Measurements from ENCODE around the gene SEC31A.
"Not testable (repeated sequence)": the region's sequence is repeated elsewhere in the genome, so short reads cannot be mapped to it uniquely, and the experiment has no call there.

SEC31A gene
- long read RNA-seq, donor 1, full-length matches to known transcripts: 9 of 51 reads
- long read RNA-seq, donor 1, partial matches to known transcripts: 42 of 51 reads
- long read RNA-seq, donor 1, other reads (novel, unspliced or antisense): 0 of 51 reads
- long read RNA-seq, donor 2, partial matches to known transcripts: 22 of 35 reads
- long read RNA-seq, donor 2, other reads (novel, unspliced or antisense): 0 of 35 reads
- long read RNA-seq, donor 3, full-length matches to known transcripts: 6 of 21 reads
- long read RNA-seq, donor 3, partial matches to known transcripts: 15 of 21 reads
- long read RNA-seq, donor 3, other reads (novel, unspliced or antisense): 0 of 21 reads
- long read RNA-seq, donor 4, transcript SEC31A-241 (3 exons, 829 nt): minor isoform, 5 of 26 reads
- long read RNA-seq, donor 4, transcript SEC31A-216 (2 exons, 631 nt): minor isoform, 6 of 26 reads
- long read RNA-seq, donor 4, transcript SEC31A-229 (2 exons, 491 nt): major isoform, 7 of 26 reads
- long read RNA-seq, donor 4, partial matches to known transcripts: 6 of 26 reads
- long read RNA-seq, donor 4, other reads (novel, unspliced or antisense): 0 of 26 reads
- long read RNA-seq, donor 5, full-length matches to known transcripts: 6 of 21 reads
- long read RNA-seq, donor 5, partial matches to known transcripts: 15 of 21 reads
- long read RNA-seq, donor 5, other reads (novel, unspliced or antisense): 0 of 21 reads
- long read RNA-seq, donor 6, transcript SEC31A-241 (3 exons, 829 nt): major isoform, 6 of 53 reads
- long read RNA-seq, donor 6, partial matches to known transcripts: 39 of 53 reads
- long read RNA-seq, donor 6, other reads (novel, unspliced or antisense): 0 of 53 reads
- long read RNA-seq, donor 7, full-length matches to known transcripts: 22 of 114 reads
- long read RNA-seq, donor 7, partial matches to known transcripts: 92 of 114 reads
- long read RNA-seq, donor 7, other reads (novel, unspliced or antisense): 0 of 114 reads
- long read RNA-seq, donor 8, full-length matches to known transcripts: 6 of 27 reads
- long read RNA-seq, donor 8, partial matches to known transcripts: 21 of 27 reads
- long read RNA-seq, donor 8, other reads (novel, unspliced or antisense): 0 of 27 reads

GRCh38 chr4:82890901-82891706 lies at the start of gene SEC31A:
TSS of gene SEC31A (minus strand) at chr4:82891153. CDS start at chr4:82881936, 9,217 bp downstream.
- peak; percentile 97 for DNase-seq

GRCh38 chr4:82939414-82939813 lies 48.5 kb upstream of the SEC31A start:
- no peak for DNase-seq

- no peak for DNase-seq
Measured at GRCh38 chr4:82934441-82934840, 43.5 kb upstream of the SEC31A start.

GRCh38 chr4:82930848-82931755 lies 40.1 kb upstream of the SEC31A start:
- DNase-seq: no peak

GRCh38 chr4:82921795-82922194 lies 30.8 kb upstream of the SEC31A start:
- no peak for DNase-seq

GRCh38 chr4:82919386-82919785 lies 28.4 kb upstream of the SEC31A start:
- no peak for DNase-seq

GRCh38 chr4:82918091-82918490 lies 27.1 kb upstream of the SEC31A start:
- no peak for DNase-seq

GRCh38 chr4:82913968-82914367 lies 23.0 kb upstream of the SEC31A start:
- not testable (repeated sequence) for DNase-seq

GRCh38 chr4:82913305-82913704 lies 22.4 kb upstream of the SEC31A start:
- no peak for DNase-seq

GRCh38 chr4:82909326-82909725 lies 18.4 kb upstream of the SEC31A start:
- no peak for DNase-seq

GRCh38 chr4:82906469-82906868 lies 15.5 kb upstream of the SEC31A start:
- DNase-seq: no peak

- DNase-seq: no peak
Measured at GRCh38 chr4:82905205-82905604, 14.3 kb upstream of the SEC31A start.

GRCh38 chr4:82903737-82904136 lies 12.8 kb upstream of the SEC31A start:
- DNase-seq: no peak

GRCh38 chr4:82901183-82901718 lies 10.3 kb upstream of the SEC31A start:
- DNase-seq: no peak

GRCh38 chr4:82900411-82901182 lies 9.6 kb upstream of the SEC31A start, which contains the start of gene THAP9:
TSS of gene THAP9 (plus strand) at chr4:82900735. CDS start at chr4:82900803, 68 bp downstream.
- DNase-seq: peak; percentile 100

GRCh38 chr4:82900066-82900410 lies 9.1 kb upstream of the SEC31A start:
- DNase-seq: peak; percentile 88

GRCh38 chr4:82899374-82900065 lies 8.6 kb upstream of the SEC31A start:
- DNase-seq: peak; percentile 5

- DNase-seq: peak; percentile 6
Measured at GRCh38 chr4:82898322-82899243, 7.6 kb upstream of the SEC31A start.
